Measurements from ENCODE around the gene GLS2. TPM values are rescaled to one million over a fixed set of nuclear protein-coding genes. Genes with fewer than 3 reads are reported as not detected.

GLS2 gene
- total and polyA plus RNA-seq, 2 donors (not counting 1 experiment from before 2014, with no cell fraction given): 5.3 to 7.2 TPM

GRCh38 chr12:56461235-56462159 is 26.5 kb downstream of the GLS2 start:
- no peak for ATAC-seq (ENCODE audit: low read depth)
- Histone ChIP-seq H4K20me1 (ENCODE audit: control insufficient read depth, insufficient read depth, low read length, poor library complexity, severe bottlenecking) (no peaks in the 10 kb centered on the region), H3K36me3 (replicated peaks in 1 of 2; ENCODE audit: control extremely low read depth in 1 of 2, control insufficient read depth in 1 of 2, extremely low read depth in 1 of 2, insufficient read depth in 2 of 2, low read length in 1 of 2) (no peaks in the 10 kb centered on the region), H2AFZ (ENCODE audit: insufficient read depth, low read depth, low read length, poor library complexity, severe bottlenecking) (no peak overlapping the region), H3K4me3 (ENCODE audit: control extremely low read depth in 1 of 5, extremely low read depth in 1 of 5, insufficient read depth in 1 of 5, low read depth in 2 of 5, low read length in 4 of 5) (no peak overlapping the region), H3K9me3 (ENCODE audit: control extremely low read depth in 1 of 3, control insufficient read depth in 2 of 3, insufficient read depth in 1 of 3, low read length in 2 of 3) (no peaks in the 10 kb centered on the region), H3K4me2 (replicated peaks; ENCODE audit: low read depth, low read length, poor library complexity, severe bottlenecking) (no peak overlapping the region), H3K27ac (ENCODE audit: low read length in 2 of 2) (peak overlapping the region; percentile 40 to 70), H3K27me3 (replicated peaks in 1 of 4; ENCODE audit: control extremely low read depth in 1 of 4, control insufficient read depth in 3 of 4, insufficient read depth in 4 of 4, low read length in 3 of 4) (no peaks in the 10 kb centered on the region), H3K4me1 (ENCODE audit: control insufficient read depth in 2 of 2, insufficient read depth in 2 of 2, low read length in 2 of 2) (peaks cover 13 to 24% of the 10 kb centered on the region in 2 donors), H3K9ac (ENCODE audit: low read length) (no peak overlapping the region), H3K79me2 (ENCODE audit: control insufficient read depth, insufficient read depth, low read length) (no peaks in the 10 kb centered on the region)
- ChIA-PET CTCF (interaction anchor here (0.7 to 4.3 kb wide), 18 partner anchors 11 to 722 kb away, joined by 3 to 32 read pairs (median 4); partner anchors contain the start of genes ANKRD52, CNPY2, COQ10A and PAN2), POLR2A (interaction anchor here (1.4 to 2.4 kb wide), 3 partner anchors 13 to 146 kb away, joined by 4 to 22 read pairs (median 6); partner anchors contain the start of genes CNPY2 and STAT2)
- WGBS (ENCODE audit: insufficient coverage): 80% methylated on average over 2 of the region's 11 CpGs
- Mint-ChIP-seq H3K4me3 (no peak overlapping the region), H3K9me3 (ENCODE audit: insufficient read depth) (no peaks in the 10 kb centered on the region), H3K27me3 (no peaks in the 10 kb centered on the region), H3K27ac (peak overlapping the region; percentile 91), H3K4me1 (peaks cover 23% of the 10 kb centered on the region)
- intact Hi-C loops (cut with micrococcal nuclease): loop anchor here (5.0 kb wide), 1 partner anchor 84 kb away; no protein-coding TSS in a partner anchor
- DNase-seq: no peak
- TF ChIP-seq CTCF (IDR thresholded peaks at IDR 0.05) (no peak), EZH2 (IDR thresholded peaks at IDR 0.05; ENCODE audit: borderline replicate concordance, insufficient read depth, low read depth, low read length, poor library complexity, severe bottlenecking) (no peak)
